Neuronal stem cell (in vitro differentiated cells): ENCODE results near the gene PURA.

ENCODE experiments used
- DNase-seq: peaks from one replicate; pipeline ENCODE4 v3.0.0-alpha.2; 2013; ENCODE audit warnings: low spot score
- H2AFZ ChIP-seq: one replicate; pipeline ENCODE4 v1.6.1; 2013; ENCODE audit warnings: mild to moderate bottlenecking, low read length, inconsistent platforms
- H2AK5ac ChIP-seq: 2 replicates; pipeline ENCODE4 v1.6.1; 2013; ENCODE audit warnings: low read depth, mild to moderate bottlenecking, inconsistent platforms, low read length, moderate library complexity, mixed read lengths
- H2BK120ac ChIP-seq: 2 replicates; pipeline ENCODE4 v1.6.1; 2013; ENCODE audit warnings: low read depth, mild to moderate bottlenecking, inconsistent platforms, low read length, moderate library complexity, mixed read lengths
- H2BK12ac ChIP-seq: one replicate; pipeline ENCODE4 v1.6.1; 2013; ENCODE audit warnings: low read length, inconsistent platforms
- H2BK15ac ChIP-seq: 2 replicates; pipeline ENCODE4 v1.6.1; 2013; ENCODE audit warnings: mild to moderate bottlenecking, low read length, inconsistent platforms, mixed read lengths
- H2BK5ac ChIP-seq: one replicate; pipeline ENCODE4 v1.6.1; 2013; ENCODE audit warnings: inconsistent platforms, mild to moderate bottlenecking, low read length, moderate library complexity
- H3K14ac ChIP-seq: one replicate; pipeline ENCODE4 v1.6.1; 2013; ENCODE audit warnings: low read length, inconsistent platforms
- H3K18ac ChIP-seq: 2 replicates; pipeline ENCODE4 v1.6.1; 2013; ENCODE audit warnings: low read length, inconsistent platforms
- H3K23ac ChIP-seq: 2 replicates; pipeline ENCODE4 v1.6.1; 2013; ENCODE audit warnings: low read depth, mild to moderate bottlenecking, mixed read lengths, low read length, inconsistent platforms; ENCODE audit not compliant: poor library complexity
- H3K27ac ChIP-seq: replicated peaks from 3 replicates; pipeline ENCODE4 v1.5.1; 2013; ENCODE audit warnings: low read length, inconsistent platforms
- H3K27me3 ChIP-seq, 3 experiments: 2 replicates each; pipeline ENCODE4 v1.6.1; 2013; ENCODE audit warnings: low read length in 3 of 3, mild to moderate bottlenecking in 2 of 3, inconsistent platforms in 1 of 3, low read depth in 1 of 3, mixed read lengths in 1 of 3, moderate library complexity in 1 of 3; ENCODE audit not compliant: control insufficient read depth in 3 of 3, insufficient read depth in 3 of 3
- H3K36me3 ChIP-seq, 2 donors: replicated peaks in 1 of 2; 2 replicates each; pipeline ENCODE4 v1.6.1; 2013; ENCODE audit warnings: low read length in 2 of 2; ENCODE audit not compliant: control insufficient read depth in 2 of 2, insufficient read depth in 2 of 2
- H3K4ac ChIP-seq: 2 replicates; pipeline ENCODE4 v1.6.1; 2013; ENCODE audit warnings: inconsistent platforms, mild to moderate bottlenecking, low read length, moderate library complexity
- H3K4me1 ChIP-seq, 2 donors: 1 replicate in 1 of 2; 2 replicates in 1 of 2; pipeline ENCODE4 v1.6.1; 2013; ENCODE audit warnings: low read length in 2 of 2, low read depth in 1 of 2; ENCODE audit not compliant: control insufficient read depth in 2 of 2, insufficient read depth in 1 of 2
- H3K4me2 ChIP-seq: one replicate; pipeline ENCODE4 v1.6.1; 2013; ENCODE audit warnings: mild to moderate bottlenecking, low read length, inconsistent platforms; ENCODE audit not compliant: insufficient read depth, poor library complexity, severe bottlenecking
- H3K4me3 ChIP-seq, 2 donors: 2 replicates each; pipeline ENCODE4 v1.5.1; 2013; ENCODE audit warnings: low read length in 2 of 2, mild to moderate bottlenecking in 2 of 2, inconsistent platforms in 1 of 2, moderate library complexity in 1 of 2
- H3K79me1 ChIP-seq: one replicate; pipeline ENCODE4 v1.6.1; 2013; ENCODE audit warnings: low read depth, mild to moderate bottlenecking, inconsistent platforms, low read length, moderate library complexity
- H3K9ac ChIP-seq: one replicate; pipeline ENCODE4 v1.6.1; 2013; ENCODE audit warnings: mild to moderate bottlenecking, low read depth, low read length, inconsistent platforms; ENCODE audit not compliant: poor library complexity
- H3K9me3 ChIP-seq, 2 donors: replicated peaks in 1 of 2; 2 replicates each; pipeline versions ENCODE3 to v1.6.1; 2013; ENCODE audit warnings: low read length in 2 of 2, mild to moderate bottlenecking in 2 of 2, inconsistent platforms in 1 of 2, low read depth in 1 of 2, mixed read lengths in 1 of 2, moderate library complexity in 1 of 2; ENCODE audit not compliant: control insufficient read depth in 2 of 2, insufficient read depth in 1 of 2
- H4K8ac ChIP-seq: one replicate; pipeline ENCODE4 v1.6.1; 2013; ENCODE audit warnings: low read depth, mild to moderate bottlenecking, inconsistent platforms, low read length, moderate library complexity
- H4K91ac ChIP-seq: one replicate; pipeline ENCODE4 v1.6.1; 2013; ENCODE audit warnings: low read length, low read depth, mild to moderate bottlenecking, inconsistent platforms; ENCODE audit not compliant: poor library complexity
- WGBS, 2 donors: extraction: QIAGEN DNeasy Blood & Tissue Kit; methylation state at CpG; one replicate each; pipeline ENCODE4 v1.1.7; 2013; ENCODE audit warnings: missing lambda C conversion rate in 2 of 2, mixed read lengths in 1 of 2; ENCODE audit not compliant: insufficient read length in 2 of 2, insufficient replicate concordance in 1 of 2; ENCODE audit errors: extremely low coverage in 2 of 2; 5-methylcytosine and 5-hydroxymethylcytosine counted together

The PURA gene

DNA sequence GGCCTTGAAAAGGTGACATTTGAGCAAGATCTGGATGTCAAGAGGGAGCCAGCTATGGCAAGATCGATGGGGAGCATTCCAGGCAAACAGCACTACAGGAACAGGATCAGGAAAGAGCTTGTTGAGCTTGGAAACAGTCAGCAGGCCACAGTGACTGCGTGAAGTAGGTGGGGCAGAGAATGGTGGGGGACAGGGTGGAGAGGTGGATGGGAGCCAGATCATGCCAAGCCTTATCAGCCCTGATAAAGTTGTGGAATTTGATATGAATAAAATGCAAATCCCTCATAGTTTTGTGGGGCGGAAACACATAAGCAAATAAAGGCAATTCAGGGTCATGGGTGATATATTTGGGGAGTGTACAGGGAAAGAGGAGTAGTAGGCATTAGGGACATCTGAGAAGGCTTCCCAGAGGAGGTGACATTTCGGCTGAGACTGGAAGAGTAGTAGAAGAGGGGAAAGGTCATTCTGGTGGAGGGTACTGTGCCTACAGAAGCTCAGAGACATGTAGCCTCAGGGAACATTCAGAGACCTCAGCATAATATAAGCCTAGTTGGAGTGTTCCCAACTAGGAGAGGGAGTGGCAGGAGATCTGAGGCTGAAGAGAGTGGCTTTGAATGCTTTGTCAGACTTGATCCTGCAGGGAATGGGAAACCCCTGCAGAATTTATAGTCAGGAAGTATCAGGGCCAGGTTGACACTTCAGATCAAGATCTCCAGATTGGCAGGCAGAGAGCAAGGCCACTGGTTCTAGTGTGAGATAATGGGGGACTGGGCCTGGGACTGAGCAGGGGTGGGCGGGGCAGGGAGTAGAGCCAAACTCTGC, 51.4 kb downstream of the PURA start:
- H3K18ac ChIP-seq, result no peak overlapping the region
- peak overlapping the region; percentile 16 for H3K23ac ChIP-seq
- no peak overlapping the region for H3K4ac ChIP-seq
- peaks cover 0 to 29% (median 3%) of the 10 kb centered on the region in 3 experiments for H3K27me3 ChIP-seq
- no peaks in the 10 kb centered on the region for H3K4me1 ChIP-seq
- no peak for DNase-seq
- H3K9ac ChIP-seq, result no peak overlapping the region
- H3K79me1 ChIP-seq, result peaks cover 2% of the 10 kb centered on the region
- no peak overlapping the region for H2AK5ac ChIP-seq
- no peak overlapping the region for H3K4me3 ChIP-seq
- no peak overlapping the region for H4K91ac ChIP-seq
- no peak overlapping the region for H2BK5ac ChIP-seq
- no peak overlapping the region for H2AFZ ChIP-seq
- no peak overlapping the region for H3K27ac ChIP-seq
- H2BK15ac ChIP-seq, result no peak overlapping the region
- H3K9me3 ChIP-seq, result no peaks in the 10 kb centered on the region
- H3K4me2 ChIP-seq, result no peak overlapping the region
- no CpG with 5 or more reads among the region's 5 CpGs for WGBS, 2 donors
- no peak overlapping the region for H3K14ac ChIP-seq
- no peak overlapping the region for H2BK12ac ChIP-seq
- H3K36me3 ChIP-seq, result no peaks in the 10 kb centered on the region
- no peak overlapping the region for H4K8ac ChIP-seq
- H2BK120ac ChIP-seq, result no peak overlapping the region

DNA sequence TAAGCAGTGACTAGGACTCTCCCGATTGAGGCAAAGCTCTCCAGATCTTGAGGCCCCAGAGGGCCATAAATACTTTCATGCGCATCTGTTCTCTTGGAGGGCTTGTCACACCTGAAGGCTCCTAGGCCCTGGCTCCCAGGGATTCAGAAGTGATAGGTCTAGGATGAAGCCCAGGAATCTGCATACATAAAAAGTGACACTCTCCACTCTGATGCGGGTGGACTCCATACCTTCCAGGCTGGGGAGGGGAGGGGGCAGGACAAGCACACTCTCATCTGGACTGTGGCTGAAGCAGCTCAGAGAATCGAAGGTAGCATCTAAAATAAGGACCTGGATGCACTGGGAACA, 52.0 kb downstream of the PURA start:
- Histone ChIP-seq H3K4me3 (no peak overlapping the region), H3K27ac (no peak overlapping the region), H4K8ac (no peak overlapping the region), H4K91ac (no peak overlapping the region), H2BK12ac (no peak overlapping the region), H3K14ac (peak overlapping the region; percentile 13), H3K23ac (no peak overlapping the region), H3K4ac (no peak overlapping the region), H3K18ac (no peak overlapping the region), H2AK5ac (no peak overlapping the region), H3K79me1 (peaks cover 2% of the 10 kb centered on the region), H2BK120ac (no peak overlapping the region), H2BK5ac (no peak overlapping the region), H2BK15ac (no peak overlapping the region), H3K36me3 (no peaks in the 10 kb centered on the region), H3K4me2 (no peak overlapping the region), H2AFZ (no peak overlapping the region), H3K9ac (no peak overlapping the region), H3K27me3 (peaks cover 0 to 29% (median 3%) of the 10 kb centered on the region in 3 experiments), H3K4me1 (no peaks in the 10 kb centered on the region), H3K9me3 (no peaks in the 10 kb centered on the region)
- no CpG with 5 or more reads among the region's 4 CpGs for WGBS, 2 donors
- DNase-seq, result no peak

DNA sequence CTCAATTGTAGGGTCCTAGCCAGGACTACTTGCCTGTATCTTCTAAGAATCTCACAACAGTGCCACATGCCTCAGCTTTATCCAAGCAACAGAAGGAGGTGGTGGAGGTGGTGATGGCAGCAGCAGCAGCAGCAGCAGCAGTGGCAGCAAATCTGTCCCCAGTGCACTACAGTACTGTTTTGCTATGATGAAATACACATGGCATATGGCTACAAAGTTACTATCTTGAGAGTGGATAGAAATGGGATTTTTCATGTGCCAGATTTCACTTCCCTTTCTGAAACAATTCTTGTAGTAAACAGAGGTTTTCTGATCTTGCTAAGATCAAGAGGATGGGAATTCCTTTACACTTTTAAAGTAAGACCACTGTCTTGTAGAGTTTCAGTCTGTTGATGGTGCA, 53.0 kb downstream of the PURA start:
- no peak for DNase-seq
- H3K4me3 ChIP-seq, result no peak overlapping the region
- H2AK5ac ChIP-seq, result no peak overlapping the region
- H3K4ac ChIP-seq, result no peak overlapping the region
- no peak overlapping the region for H4K91ac ChIP-seq
- H4K8ac ChIP-seq, result no peak overlapping the region
- no peak overlapping the region for H3K18ac ChIP-seq
- no peak overlapping the region for H2AFZ ChIP-seq
- H3K9me3 ChIP-seq, result no peaks in the 10 kb centered on the region
- H3K9ac ChIP-seq, result no peak overlapping the region
- no peaks in the 10 kb centered on the region for H3K36me3 ChIP-seq
- H3K27me3 ChIP-seq, result peaks cover 0 to 29% (median 3%) of the 10 kb centered on the region in 3 experiments
- no peak overlapping the region for H2BK12ac ChIP-seq
- H2BK15ac ChIP-seq, result no peak overlapping the region
- no peak overlapping the region for H3K27ac ChIP-seq
- H3K14ac ChIP-seq, result no peak overlapping the region
- H2BK120ac ChIP-seq, result no peak overlapping the region
- H2BK5ac ChIP-seq, result no peak overlapping the region
- no peak overlapping the region for H3K4me2 ChIP-seq
- H3K79me1 ChIP-seq, result peaks cover 2% of the 10 kb centered on the region
- H3K4me1 ChIP-seq, result no peaks in the 10 kb centered on the region
- no peak overlapping the region for H3K23ac ChIP-seq

DNA sequence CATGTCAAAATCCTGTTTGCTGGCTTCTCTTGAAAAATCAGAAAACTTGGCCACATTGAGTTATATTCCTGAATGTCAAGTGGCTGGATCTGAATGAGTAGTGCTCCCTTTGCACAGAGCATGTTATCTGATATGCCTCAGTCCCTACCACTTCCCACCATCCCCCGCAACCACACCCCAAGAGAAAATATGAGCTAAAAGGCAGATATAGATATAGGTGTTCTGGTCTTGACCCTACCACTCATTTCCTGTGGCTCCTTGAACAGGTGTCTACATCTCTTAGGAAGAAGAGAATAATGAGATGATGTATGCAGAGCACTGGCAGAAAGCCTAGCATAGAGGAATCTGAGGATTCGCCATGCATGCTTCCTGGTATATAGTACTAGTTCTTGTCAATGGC, 54.5 kb downstream of the PURA start:
- no peak overlapping the region for H3K27ac ChIP-seq
- H3K79me1 ChIP-seq, result no peaks in the 10 kb centered on the region
- H3K18ac ChIP-seq, result no peak overlapping the region
- no peak overlapping the region for H2BK120ac ChIP-seq
- no peak overlapping the region for H2BK12ac ChIP-seq
- no peak overlapping the region for H3K9ac ChIP-seq
- H3K23ac ChIP-seq, result no peak overlapping the region
- H3K27me3 ChIP-seq, result peaks cover 0 to 18% (median 3%) of the 10 kb centered on the region in 3 experiments
- H2BK5ac ChIP-seq, result no peak overlapping the region
- H4K91ac ChIP-seq, result no peak overlapping the region
- no peak overlapping the region for H3K4ac ChIP-seq
- no CpG with 5 or more reads among the region's 2 CpGs for WGBS, 2 donors
- H2AFZ ChIP-seq, result no peak overlapping the region
- no peaks in the 10 kb centered on the region for H3K9me3 ChIP-seq
- no peak overlapping the region for H3K14ac ChIP-seq
- no peaks in the 10 kb centered on the region for H3K4me1 ChIP-seq
- no peak overlapping the region for H4K8ac ChIP-seq
- no peak overlapping the region for H3K4me3 ChIP-seq
- no peak overlapping the region for H2BK15ac ChIP-seq
- no peak overlapping the region for H3K4me2 ChIP-seq
- H3K36me3 ChIP-seq, result no peaks in the 10 kb centered on the region
- no peak for DNase-seq
- H2AK5ac ChIP-seq, result no peak overlapping the region
